ENCODE measurements around the gene NCS1. TPM values are rescaled to one million over a fixed set of nuclear protein-coding genes. Genes with fewer than 3 reads are reported as not detected.

NCS1 gene
- total RNA-seq, 2 donors from 2014 or later = 50.8 to 58.3 TPM

- DNase-seq (ENCODE audit: low spot score) (no peak), ATAC-seq (ENCODE audit: insufficient number of reproducible peaks, low FRiP score, low read depth) (no peak)
- peaks cover 11 to 61% of the 10 kb centered on the region in 2 donors for H3K4me1 ChIP-seq (ENCODE audit: control insufficient read depth in 1 of 2, low read depth in 2 of 2)
- TF ChIP-seq CTCF (IDR thresholded peaks at IDR 0.05) = no peak
- no peaks in the 10 kb centered on the region for H3K36me3 ChIP-seq
- no peak overlapping the region for H3K4me3 ChIP-seq
- H3K27me3 ChIP-seq (replicated peaks; ENCODE audit: insufficient read depth) = no peaks in the 10 kb centered on the region
- H3K27ac ChIP-seq = no peak overlapping the region
- no peaks in the 10 kb centered on the region for H3K9me3 ChIP-seq
These were observed 40.5 kb downstream of the NCS1 start for GRCh38 chr9:130212543-130213297.

GRCh38 chr9:130213911-130214761 lies 41.9 kb downstream of the NCS1 start:
- Histone ChIP-seq H3K4me3 (no peak overlapping the region), H3K27me3 (replicated peaks; ENCODE audit: insufficient read depth) (no peaks in the 10 kb centered on the region), H3K27ac (no peak overlapping the region), H3K9me3 (no peaks in the 10 kb centered on the region), H3K36me3 (no peaks in the 10 kb centered on the region), H3K4me1 (ENCODE audit: control insufficient read depth in 1 of 2, low read depth in 2 of 2) (peaks cover 5 to 50% of the 10 kb centered on the region in 2 donors)
- ATAC-seq (ENCODE audit: insufficient number of reproducible peaks, low FRiP score, low read depth) (no peak), DNase-seq (ENCODE audit: low spot score) (no peak)
- no peak for TF ChIP-seq CTCF (IDR thresholded peaks at IDR 0.05)

- H3K27ac ChIP-seq = no peak overlapping the region
- no peak for ATAC-seq (ENCODE audit: insufficient number of reproducible peaks, low FRiP score, low read depth)
- DNase-seq (ENCODE audit: low spot score) = no peak
- H3K4me3 ChIP-seq = no peak overlapping the region
- H3K4me1 ChIP-seq (ENCODE audit: control insufficient read depth in 1 of 2, low read depth in 2 of 2) = peaks cover under 1 to 44% of the 10 kb centered on the region in 2 donors
- H3K9me3 ChIP-seq = no peaks in the 10 kb centered on the region
- TF ChIP-seq CTCF (IDR thresholded peaks at IDR 0.05) = no peak
- H3K36me3 ChIP-seq = no peaks in the 10 kb centered on the region
- no peaks in the 10 kb centered on the region for H3K27me3 ChIP-seq (replicated peaks; ENCODE audit: insufficient read depth)
These were observed 42.7 kb downstream of the NCS1 start for GRCh38 chr9:130214776-130215340.

- H3K9me3 ChIP-seq = no peaks in the 10 kb centered on the region
- H3K27ac ChIP-seq = no peak overlapping the region
- DNase-seq (ENCODE audit: low spot score) = no peak
- no peak for ATAC-seq (ENCODE audit: insufficient number of reproducible peaks, low FRiP score, low read depth)
- peaks cover 0 to 42% of the 10 kb centered on the region in 2 donors for H3K4me1 ChIP-seq (ENCODE audit: control insufficient read depth in 1 of 2, low read depth in 2 of 2)
- H3K36me3 ChIP-seq = no peaks in the 10 kb centered on the region
- H3K27me3 ChIP-seq (replicated peaks; ENCODE audit: insufficient read depth) = no peaks in the 10 kb centered on the region
- no peak overlapping the region for H3K4me3 ChIP-seq
- no peak for TF ChIP-seq CTCF (IDR thresholded peaks at IDR 0.05)
These were observed 43.3 kb downstream of the NCS1 start for GRCh38 chr9:130215341-130216119.

All from thoracic aorta (tissue), 2 donors.